ENCODE measurements around the gene ERCC4.
"Not testable (repeated sequence)": the region's sequence is repeated elsewhere in the genome, so short reads cannot be mapped to it uniquely, and the experiment has no call there.

The ERCC4 gene

DNA sequence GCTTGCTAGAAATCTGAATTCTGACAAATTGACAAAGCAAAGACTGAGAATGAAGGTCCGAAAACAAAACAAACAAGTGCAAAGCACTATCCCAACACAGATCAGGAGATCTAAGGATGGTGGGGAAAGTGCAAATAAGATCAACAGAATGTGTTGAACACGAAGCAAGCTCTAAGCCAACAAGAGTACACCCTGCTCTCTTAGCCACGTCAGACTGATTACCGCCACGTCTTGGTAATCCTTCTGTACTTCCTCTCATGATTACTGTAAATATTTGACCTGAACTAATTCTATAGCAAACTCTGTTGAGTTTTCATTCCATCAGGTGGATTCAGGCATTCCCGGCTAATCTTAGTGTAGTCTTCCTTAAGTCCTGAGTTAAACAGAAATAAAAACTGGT is 34.3 kb upstream of the ERCC4 start (continued):
- TF ChIP-seq, protein P1, sequence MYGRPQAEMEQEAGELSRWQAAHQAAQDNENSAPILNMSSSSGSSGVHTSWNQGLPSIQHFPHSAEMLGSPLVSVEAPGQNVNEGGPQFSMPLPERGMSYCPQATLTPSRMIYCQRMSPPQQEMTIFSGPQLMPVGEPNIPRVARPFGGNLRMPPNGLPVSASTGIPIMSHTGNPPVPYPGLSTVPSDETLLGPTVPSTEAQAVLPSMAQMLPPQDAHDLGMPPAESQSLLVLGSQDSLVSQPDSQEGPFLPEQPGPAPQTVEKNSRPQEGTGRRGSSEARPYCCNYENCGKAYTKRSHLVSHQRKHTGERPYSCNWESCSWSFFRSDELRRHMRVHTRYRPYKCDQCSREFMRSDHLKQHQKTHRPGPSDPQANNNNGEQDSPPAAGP (tag by site-specific recombination; IDR thresholded peaks at IDR 0.05) = no peak
- TF ChIP-seq ZNF747 (tag by site-specific recombination; IDR thresholded peaks at IDR 0.05) = no peak
- TF ChIP-seq, protein P2, sequence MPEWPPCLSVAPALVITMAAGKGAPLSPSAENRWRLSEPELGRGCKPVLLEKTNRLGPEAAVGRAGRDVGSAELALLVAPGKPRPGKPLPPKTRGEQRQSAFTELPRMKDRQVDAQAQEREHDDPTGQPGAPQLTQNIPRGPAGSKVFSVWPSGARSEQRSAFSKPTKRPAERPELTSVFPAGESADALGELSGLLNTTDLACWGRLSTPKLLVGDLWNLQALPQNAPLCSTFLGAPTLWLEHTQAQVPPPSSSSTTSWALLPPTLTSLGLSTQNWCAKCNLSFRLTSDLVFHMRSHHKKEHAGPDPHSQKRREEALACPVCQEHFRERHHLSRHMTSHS (tag by site-specific recombination; IDR thresholded peaks at IDR 0.05) = no peak
- no peak for TF ChIP-seq ZNF335 (tag by site-specific recombination; conservative IDR thresholded peaks at IDR 0.05)
- TF ChIP-seq HOXD13 (CRISPR knock-in tag; IDR thresholded peaks at IDR 0.05; ENCODE audit: borderline replicate concordance) = no peak
- TF ChIP-seq, protein P3, sequence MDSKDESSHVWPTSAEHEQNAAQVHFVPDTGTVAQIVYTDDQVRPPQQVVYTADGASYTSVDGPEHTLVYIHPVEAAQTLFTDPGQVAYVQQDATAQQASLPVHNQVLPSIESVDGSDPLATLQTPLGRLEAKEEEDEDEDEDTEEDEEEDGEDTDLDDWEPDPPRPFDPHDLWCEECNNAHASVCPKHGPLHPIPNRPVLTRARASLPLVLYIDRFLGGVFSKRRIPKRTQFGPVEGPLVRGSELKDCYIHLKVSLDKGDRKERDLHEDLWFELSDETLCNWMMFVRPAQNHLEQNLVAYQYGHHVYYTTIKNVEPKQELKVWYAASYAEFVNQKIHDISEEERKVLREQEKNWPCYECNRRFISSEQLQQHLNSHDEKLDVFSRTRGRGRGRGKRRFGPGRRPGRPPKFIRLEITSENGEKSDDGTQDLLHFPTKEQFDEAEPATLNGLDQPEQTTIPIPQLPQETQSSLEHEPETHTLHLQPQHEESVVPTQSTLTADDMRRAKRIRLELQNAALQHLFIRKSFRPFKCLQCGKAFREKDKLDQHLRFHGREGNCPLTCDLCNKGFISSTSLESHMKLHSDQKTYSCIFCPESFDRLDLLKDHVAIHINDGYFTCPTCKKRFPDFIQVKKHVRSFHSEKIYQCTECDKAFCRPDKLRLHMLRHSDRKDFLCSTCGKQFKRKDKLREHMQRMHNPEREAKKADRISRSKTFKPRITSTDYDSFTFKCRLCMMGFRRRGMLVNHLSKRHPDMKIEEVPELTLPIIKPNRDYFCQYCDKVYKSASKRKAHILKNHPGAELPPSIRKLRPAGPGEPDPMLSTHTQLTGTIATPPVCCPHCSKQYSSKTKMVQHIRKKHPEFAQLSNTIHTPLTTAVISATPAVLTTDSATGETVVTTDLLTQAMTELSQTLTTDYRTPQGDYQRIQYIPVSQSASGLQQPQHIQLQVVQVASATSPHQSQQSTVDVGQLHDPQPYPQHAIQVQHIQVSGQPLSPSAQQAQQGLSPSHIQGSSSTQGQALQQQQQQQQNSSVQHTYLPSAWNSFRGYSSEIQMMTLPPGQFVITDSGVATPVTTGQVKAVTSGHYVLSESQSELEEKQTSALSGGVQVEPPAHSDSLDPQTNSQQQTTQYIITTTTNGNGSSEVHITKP (tag by site-specific recombination; IDR thresholded peaks at IDR 0.05) = no peak
- TF ChIP-seq, protein P4, sequence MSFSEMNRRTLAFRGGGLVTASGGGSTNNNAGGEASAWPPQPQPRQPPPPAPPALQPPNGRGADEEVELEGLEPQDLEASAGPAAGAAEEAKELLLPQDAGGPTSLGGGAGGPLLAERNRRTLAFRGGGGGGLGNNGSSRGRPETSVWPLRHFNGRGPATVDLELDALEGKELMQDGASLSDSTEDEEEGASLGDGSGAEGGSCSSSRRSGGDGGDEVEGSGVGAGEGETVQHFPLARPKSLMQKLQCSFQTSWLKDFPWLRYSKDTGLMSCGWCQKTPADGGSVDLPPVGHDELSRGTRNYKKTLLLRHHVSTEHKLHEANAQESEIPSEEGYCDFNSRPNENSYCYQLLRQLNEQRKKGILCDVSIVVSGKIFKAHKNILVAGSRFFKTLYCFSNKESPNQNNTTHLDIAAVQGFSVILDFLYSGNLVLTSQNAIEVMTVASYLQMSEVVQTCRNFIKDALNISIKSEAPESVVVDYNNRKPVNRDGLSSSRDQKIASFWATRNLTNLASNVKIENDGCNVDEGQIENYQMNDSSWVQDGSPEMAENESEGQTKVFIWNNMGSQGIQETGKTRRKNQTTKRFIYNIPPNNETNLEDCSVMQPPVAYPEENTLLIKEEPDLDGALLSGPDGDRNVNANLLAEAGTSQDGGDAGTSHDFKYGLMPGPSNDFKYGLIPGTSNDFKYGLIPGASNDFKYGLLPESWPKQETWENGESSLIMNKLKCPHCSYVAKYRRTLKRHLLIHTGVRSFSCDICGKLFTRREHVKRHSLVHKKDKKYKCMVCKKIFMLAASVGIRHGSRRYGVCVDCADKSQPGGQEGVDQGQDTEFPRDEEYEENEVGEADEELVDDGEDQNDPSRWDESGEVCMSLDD (tag by site-specific recombination; IDR thresholded peaks at IDR 0.05) = no peak

DNA sequence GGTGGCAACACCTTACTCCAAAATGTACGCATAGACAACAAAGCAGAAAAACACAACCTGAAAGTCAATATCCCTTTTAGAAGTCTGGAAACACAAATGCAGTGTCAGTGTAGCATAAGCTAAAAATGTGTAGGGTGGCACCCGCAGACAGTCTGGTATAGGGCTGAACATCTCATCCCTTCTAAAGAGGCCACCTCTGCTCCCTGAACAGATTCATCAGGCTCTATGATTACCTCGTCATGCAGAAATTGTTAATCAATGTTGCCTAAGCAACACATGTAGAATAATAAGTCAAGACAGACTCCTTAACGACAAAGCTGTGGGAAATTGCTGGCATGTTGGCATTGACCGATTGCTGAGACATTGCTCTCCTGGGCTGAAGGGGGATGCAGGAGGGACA is 33.3 kb upstream of the ERCC4 start:
- CTCF ChIA-PET = interaction anchor here (0.7 to 1.7 kb wide), 3 partner anchors 13 to 423 kb away, joined by 3 to 6 read pairs (median 3); no protein-coding TSS in a partner anchor
- TF ChIP-seq KLF9 (tag by site-specific recombination; IDR thresholded peaks at IDR 0.05; ENCODE audit: low read depth) (no peak), ZNF266 (tag by site-specific recombination; IDR thresholded peaks at IDR 0.05; ENCODE audit: low read depth) (no peak)
- TF ChIP-seq, protein P5, sequence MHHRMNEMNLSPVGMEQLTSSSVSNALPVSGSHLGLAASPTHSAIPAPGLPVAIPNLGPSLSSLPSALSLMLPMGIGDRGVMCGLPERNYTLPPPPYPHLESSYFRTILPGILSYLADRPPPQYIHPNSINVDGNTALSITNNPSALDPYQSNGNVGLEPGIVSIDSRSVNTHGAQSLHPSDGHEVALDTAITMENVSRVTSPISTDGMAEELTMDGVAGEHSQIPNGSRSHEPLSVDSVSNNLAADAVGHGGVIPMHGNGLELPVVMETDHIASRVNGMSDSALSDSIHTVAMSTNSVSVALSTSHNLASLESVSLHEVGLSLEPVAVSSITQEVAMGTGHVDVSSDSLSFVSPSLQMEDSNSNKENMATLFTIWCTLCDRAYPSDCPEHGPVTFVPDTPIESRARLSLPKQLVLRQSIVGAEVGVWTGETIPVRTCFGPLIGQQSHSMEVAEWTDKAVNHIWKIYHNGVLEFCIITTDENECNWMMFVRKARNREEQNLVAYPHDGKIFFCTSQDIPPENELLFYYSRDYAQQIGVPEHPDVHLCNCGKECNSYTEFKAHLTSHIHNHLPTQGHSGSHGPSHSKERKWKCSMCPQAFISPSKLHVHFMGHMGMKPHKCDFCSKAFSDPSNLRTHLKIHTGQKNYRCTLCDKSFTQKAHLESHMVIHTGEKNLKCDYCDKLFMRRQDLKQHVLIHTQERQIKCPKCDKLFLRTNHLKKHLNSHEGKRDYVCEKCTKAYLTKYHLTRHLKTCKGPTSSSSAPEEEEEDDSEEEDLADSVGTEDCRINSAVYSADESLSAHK (tag by site-specific recombination; IDR thresholded peaks at IDR 0.05) = no peak
- TF ChIP-seq, protein P6, sequence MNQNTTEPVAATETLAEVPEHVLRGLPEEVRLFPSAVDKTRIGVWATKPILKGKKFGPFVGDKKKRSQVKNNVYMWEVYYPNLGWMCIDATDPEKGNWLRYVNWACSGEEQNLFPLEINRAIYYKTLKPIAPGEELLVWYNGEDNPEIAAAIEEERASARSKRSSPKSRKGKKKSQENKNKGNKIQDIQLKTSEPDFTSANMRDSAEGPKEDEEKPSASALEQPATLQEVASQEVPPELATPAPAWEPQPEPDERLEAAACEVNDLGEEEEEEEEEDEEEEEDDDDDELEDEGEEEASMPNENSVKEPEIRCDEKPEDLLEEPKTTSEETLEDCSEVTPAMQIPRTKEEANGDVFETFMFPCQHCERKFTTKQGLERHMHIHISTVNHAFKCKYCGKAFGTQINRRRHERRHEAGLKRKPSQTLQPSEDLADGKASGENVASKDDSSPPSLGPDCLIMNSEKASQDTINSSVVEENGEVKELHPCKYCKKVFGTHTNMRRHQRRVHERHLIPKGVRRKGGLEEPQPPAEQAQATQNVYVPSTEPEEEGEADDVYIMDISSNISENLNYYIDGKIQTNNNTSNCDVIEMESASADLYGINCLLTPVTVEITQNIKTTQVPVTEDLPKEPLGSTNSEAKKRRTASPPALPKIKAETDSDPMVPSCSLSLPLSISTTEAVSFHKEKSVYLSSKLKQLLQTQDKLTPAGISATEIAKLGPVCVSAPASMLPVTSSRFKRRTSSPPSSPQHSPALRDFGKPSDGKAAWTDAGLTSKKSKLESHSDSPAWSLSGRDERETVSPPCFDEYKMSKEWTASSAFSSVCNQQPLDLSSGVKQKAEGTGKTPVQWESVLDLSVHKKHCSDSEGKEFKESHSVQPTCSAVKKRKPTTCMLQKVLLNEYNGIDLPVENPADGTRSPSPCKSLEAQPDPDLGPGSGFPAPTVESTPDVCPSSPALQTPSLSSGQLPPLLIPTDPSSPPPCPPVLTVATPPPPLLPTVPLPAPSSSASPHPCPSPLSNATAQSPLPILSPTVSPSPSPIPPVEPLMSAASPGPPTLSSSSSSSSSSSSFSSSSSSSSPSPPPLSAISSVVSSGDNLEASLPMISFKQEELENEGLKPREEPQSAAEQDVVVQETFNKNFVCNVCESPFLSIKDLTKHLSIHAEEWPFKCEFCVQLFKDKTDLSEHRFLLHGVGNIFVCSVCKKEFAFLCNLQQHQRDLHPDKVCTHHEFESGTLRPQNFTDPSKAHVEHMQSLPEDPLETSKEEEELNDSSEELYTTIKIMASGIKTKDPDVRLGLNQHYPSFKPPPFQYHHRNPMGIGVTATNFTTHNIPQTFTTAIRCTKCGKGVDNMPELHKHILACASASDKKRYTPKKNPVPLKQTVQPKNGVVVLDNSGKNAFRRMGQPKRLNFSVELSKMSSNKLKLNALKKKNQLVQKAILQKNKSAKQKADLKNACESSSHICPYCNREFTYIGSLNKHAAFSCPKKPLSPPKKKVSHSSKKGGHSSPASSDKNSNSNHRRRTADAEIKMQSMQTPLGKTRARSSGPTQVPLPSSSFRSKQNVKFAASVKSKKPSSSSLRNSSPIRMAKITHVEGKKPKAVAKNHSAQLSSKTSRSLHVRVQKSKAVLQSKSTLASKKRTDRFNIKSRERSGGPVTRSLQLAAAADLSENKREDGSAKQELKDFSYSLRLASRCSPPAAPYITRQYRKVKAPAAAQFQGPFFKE (tag by site-specific recombination; IDR thresholded peaks at IDR 0.05; ENCODE audit: borderline replicate concordance) = no peak
- H3K36me3 ChIP-seq (ENCODE audit: control insufficient read depth in 2 of 2, insufficient read depth in 1 of 2, low read length in 2 of 2) = no peaks in the 10 kb centered on the region
- no peak overlapping the region for H3K27ac ChIP-seq (ENCODE audit: extremely low read depth, low read depth, low read length)
- no peak overlapping the region for H3K4me3 ChIP-seq (ENCODE audit: low read depth, low read length)
- POLR2A ChIA-PET = no interaction called here
- H3K9me3 ChIP-seq (ENCODE audit: control insufficient read depth, insufficient read depth, low read depth, low read length) = no peaks in the 10 kb centered on the region
- H3K4me1 ChIP-seq (ENCODE audit: control insufficient read depth, insufficient read depth, low read length) = no peaks in the 10 kb centered on the region

DNA sequence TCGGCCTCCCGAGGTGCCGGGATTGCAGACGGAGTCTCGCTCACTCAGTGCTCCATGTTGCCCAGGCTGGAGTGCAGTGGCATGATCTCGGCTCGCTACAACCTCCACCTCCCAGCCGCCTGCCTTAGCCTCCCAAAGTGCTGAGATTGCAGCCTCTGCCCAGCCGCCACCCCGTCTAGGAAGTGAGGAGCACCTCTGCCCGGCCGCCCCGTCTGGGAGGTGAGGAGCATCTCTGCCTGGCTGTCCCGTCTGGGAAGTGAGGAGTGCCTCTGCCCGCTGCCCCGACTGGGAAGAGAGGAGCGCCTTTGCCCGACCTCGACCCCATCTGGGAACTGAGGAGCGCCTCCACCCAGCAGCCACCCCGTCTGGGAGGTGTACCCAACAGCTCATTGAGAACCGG is 30.6 kb upstream of the ERCC4 start:
- H3K4me3 ChIP-seq (ENCODE audit: low read depth, low read length); H3K27ac ChIP-seq (ENCODE audit: extremely low read depth, low read depth, low read length); H3K4me1 ChIP-seq (ENCODE audit: control insufficient read depth, insufficient read depth, low read length); H3K36me3 ChIP-seq (ENCODE audit: control insufficient read depth in 2 of 2, insufficient read depth in 1 of 2, low read length in 2 of 2); POLR2A ChIA-PET; H3K9me3 ChIP-seq (ENCODE audit: control insufficient read depth, insufficient read depth, low read depth, low read length): not testable (repeated sequence)
- CTCF ChIA-PET = interaction anchor here (0.6 to 2.3 kb wide), 3 partner anchors 15 to 1918 kb away, joined by 3 to 10 read pairs (median 5); partner anchors contain the start of gene ERCC4
